Neural crest cell (in vitro differentiated cells): ENCODE measurements around the gene OR10G8. TPM values are rescaled to one million over a fixed set of nuclear protein-coding genes. Genes with fewer than 3 reads are reported as not detected.
A peak's percentile ranks its signal among the peaks of the same experiment; 100 is the strongest.

Experiments
- DNase-seq: peaks from one replicate; pipeline ENCODE4 v3.0.0; 2021; ENCODE audit warnings: low read depth, mixed read lengths, low spot score
- H3K27ac Mint-ChIP-seq: one replicate; pipeline ENCODE4 v1.8.0; 2021; ENCODE audit warnings: mild to moderate bottlenecking, mixed read lengths; ENCODE audit not compliant: unreplicated experiment
- H3K27me3 Mint-ChIP-seq: 2 replicates; pipeline ENCODE4 v1.8.0; 2021; ENCODE audit warnings: low read depth, mild to moderate bottlenecking, mixed read lengths
- H3K36me3 Mint-ChIP-seq: 2 replicates; pipeline ENCODE4 v1.8.0; 2021; ENCODE audit warnings: low read depth, mild to moderate bottlenecking, mixed read lengths
- H3K4me1 Mint-ChIP-seq: 2 replicates; pipeline ENCODE4 v1.8.0; 2021; ENCODE audit warnings: mixed read lengths
- H3K4me3 Mint-ChIP-seq: one replicate; pipeline ENCODE4 v1.8.0; 2021; ENCODE audit warnings: mild to moderate bottlenecking, mixed read lengths
- H3K9me3 Mint-ChIP-seq: 2 replicates; pipeline ENCODE4 v1.8.0; 2021; ENCODE audit warnings: mixed read lengths
- CTCF ChIP-seq: fragments of 200-600 bp; sonication (generic); conservative IDR thresholded peaks from 2 replicates; pipeline ENCODE4 v1.5.0; 2021; ENCODE audit warnings: antibody characterized with exemption, mild to moderate bottlenecking
- total RNA-seq: library from RNA; stranded (reverse); gene quantifications from 2 replicates; pipeline ENCODE4 v1.2.1, GENCODE V29; 2021

The OR10G8 gene
- total RNA-seq, 1 donor from 2014 or later, result not detected

GRCh38 chr11:124074554-124074953 is 48.0 kb downstream of the OR10G8 start:
- no peak for TF ChIP-seq CTCF
- no peak overlapping the region for H3K27ac Mint-ChIP-seq
- DNase-seq, result no peak
- no peaks in the 10 kb centered on the region for H3K36me3 Mint-ChIP-seq
- no peak overlapping the region for H3K4me3 Mint-ChIP-seq
- no peaks in the 10 kb centered on the region for H3K9me3 Mint-ChIP-seq
- peaks cover 8% of the 10 kb centered on the region for H3K4me1 Mint-ChIP-seq
- peaks cover 3% of the 10 kb centered on the region for H3K27me3 Mint-ChIP-seq

GRCh38 chr11:124075492-124075840 is 48.9 kb downstream of the OR10G8 start:
- no peaks in the 10 kb centered on the region for H3K9me3 Mint-ChIP-seq
- no peak overlapping the region for H3K27ac Mint-ChIP-seq
- DNase-seq, result no peak
- no peaks in the 10 kb centered on the region for H3K36me3 Mint-ChIP-seq
- H3K4me1 Mint-ChIP-seq, result peaks cover 5% of the 10 kb centered on the region
- peaks cover 3% of the 10 kb centered on the region for H3K27me3 Mint-ChIP-seq
- no peak overlapping the region for H3K4me3 Mint-ChIP-seq
- no peak for TF ChIP-seq CTCF

DNA sequence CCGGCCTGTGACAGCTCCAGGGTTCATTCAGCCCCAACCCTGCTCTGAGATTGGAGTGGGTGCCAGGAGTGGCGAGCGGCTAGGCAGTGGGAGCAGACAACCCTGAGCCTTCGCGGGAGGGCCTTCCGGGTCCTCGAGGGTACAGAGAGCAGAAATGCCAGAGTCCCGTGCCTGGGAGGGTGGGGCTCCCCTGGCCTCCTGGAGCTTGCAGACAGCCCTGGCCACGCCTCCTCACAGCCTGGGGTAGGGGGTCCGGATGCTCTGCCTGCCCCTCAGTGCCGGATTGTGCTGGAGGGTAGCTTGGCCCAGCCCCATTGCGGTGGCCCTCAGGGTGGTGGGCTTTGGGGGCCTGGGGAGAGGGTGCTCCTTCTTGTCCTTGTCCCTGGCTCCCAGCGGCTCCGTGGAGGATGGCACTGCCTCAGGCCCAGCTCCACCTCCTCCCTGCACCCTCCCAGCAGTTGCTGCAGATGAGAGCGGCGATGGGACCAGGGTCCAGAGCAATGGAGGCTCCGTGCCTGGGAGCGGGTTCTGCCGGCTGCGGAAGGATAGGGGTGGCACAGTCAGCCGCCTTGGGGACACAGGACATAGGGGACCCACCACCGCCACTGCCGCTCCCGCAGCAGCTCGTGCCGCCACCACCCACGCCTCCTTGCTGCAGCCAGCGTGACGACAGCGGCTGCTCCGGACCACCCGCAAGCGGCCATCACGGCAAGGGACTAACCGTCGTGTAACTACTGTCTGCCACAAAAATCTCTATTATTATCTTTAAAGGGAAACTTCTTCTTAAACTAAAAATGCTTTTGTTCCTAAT is 49.4 kb downstream of the OR10G8 start:
- no peak for TF ChIP-seq CTCF
- no peaks in the 10 kb centered on the region for H3K9me3 Mint-ChIP-seq
- H3K4me3 Mint-ChIP-seq, result no peak overlapping the region
- DNase-seq, result no peak
- H3K4me1 Mint-ChIP-seq, result peaks cover 5% of the 10 kb centered on the region
- peak overlapping the region; percentile 75 for H3K27ac Mint-ChIP-seq
- peaks cover 3% of the 10 kb centered on the region for H3K27me3 Mint-ChIP-seq
- no peaks in the 10 kb centered on the region for H3K36me3 Mint-ChIP-seq

DNA sequence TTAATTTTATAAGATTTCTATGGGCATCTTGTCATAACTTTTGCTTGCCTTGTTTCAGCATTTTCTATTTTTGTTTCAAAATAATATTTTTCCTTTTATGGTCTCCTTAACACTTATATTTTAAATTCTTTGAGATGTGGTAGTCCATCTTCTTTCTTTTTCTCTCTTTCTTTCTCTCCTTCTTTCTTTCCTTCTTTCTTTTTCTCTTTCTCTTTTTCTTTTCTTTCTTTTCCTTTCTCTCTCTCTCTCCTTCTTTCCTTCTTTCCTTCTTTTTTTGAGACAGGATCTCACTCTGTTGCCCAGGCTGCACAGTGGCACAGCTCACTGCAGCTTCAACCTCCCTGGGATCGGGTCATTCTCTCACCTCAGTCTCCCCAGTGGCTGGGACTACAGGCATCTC is 50.7 kb downstream of the OR10G8 start:
- no peaks in the 10 kb centered on the region for H3K9me3 Mint-ChIP-seq
- H3K4me1 Mint-ChIP-seq, result no peaks in the 10 kb centered on the region
- no peak for DNase-seq
- TF ChIP-seq CTCF, result no peak
- H3K36me3 Mint-ChIP-seq, result no peaks in the 10 kb centered on the region
- peaks cover 2% of the 10 kb centered on the region for H3K27me3 Mint-ChIP-seq
- no peak overlapping the region for H3K4me3 Mint-ChIP-seq
- H3K27ac Mint-ChIP-seq, result no peak overlapping the region

GRCh38 chr11:124078591-124078990 is 52.0 kb downstream of the OR10G8 start:
- no peak for DNase-seq
- Mint-ChIP-seq H3K4me3 (no peak overlapping the region), H3K36me3 (no peaks in the 10 kb centered on the region), H3K27ac (no peak overlapping the region), H3K9me3 (no peaks in the 10 kb centered on the region), H3K4me1 (no peaks in the 10 kb centered on the region), H3K27me3 (peaks cover 8% of the 10 kb centered on the region)
- TF ChIP-seq CTCF, result no peak
